ENCODE results near the gene GGPS1.
"Not testable (repeated sequence)": the region's sequence is repeated elsewhere in the genome, so short reads cannot be mapped to it uniquely, and the experiment has no call there.

The GGPS1 gene

GRCh38 chr1:235293322-235293942 lies 34.9 kb upstream of the GGPS1 start:
- Mint-ChIP-seq H3K4me3 (peak overlapping the region in 1 of 2 donors; percentile 5), H3K4me1 (ENCODE audit: low read depth in 2 of 2) (peaks cover 33 to 48% of the 10 kb centered on the region in 2 donors), H3K27ac (peak overlapping the region; percentile 1 to 44), H3K36me3 (ENCODE audit: insufficient read depth) (peaks cover 49% of the 10 kb centered on the region), H3K27me3 (no peaks in the 10 kb centered on the region), H3K9me3 (no peaks in the 10 kb centered on the region)
- no peak for DNase-seq
- ATAC-seq (replicated peaks) = no peak

- peaks cover 30 to 44% of the 10 kb centered on the region in 2 donors for H3K4me1 Mint-ChIP-seq (ENCODE audit: low read depth in 2 of 2)
- no peak overlapping the region for H3K4me3 Mint-ChIP-seq
- peaks cover 44% of the 10 kb centered on the region for H3K36me3 Mint-ChIP-seq (ENCODE audit: insufficient read depth)
- no peak for DNase-seq
- no peaks in the 10 kb centered on the region for H3K27me3 Mint-ChIP-seq
- H3K9me3 Mint-ChIP-seq = no peaks in the 10 kb centered on the region
- H3K27ac Mint-ChIP-seq = peak overlapping the region; percentile 69 to 86
- no peak for ATAC-seq (replicated peaks)
Observed at GRCh38 chr1:235295902-235296350, 32.4 kb upstream of the GGPS1 start.

- H3K9me3 Mint-ChIP-seq = no peaks in the 10 kb centered on the region
- DNase-seq = no peak
- peak overlapping the region; percentile 65 to 66 for H3K4me3 Mint-ChIP-seq
- no peaks in the 10 kb centered on the region for H3K27me3 Mint-ChIP-seq
- peak; percentile 39 for ATAC-seq (replicated peaks)
- peaks cover 31 to 43% of the 10 kb centered on the region in 2 donors for H3K4me1 Mint-ChIP-seq (ENCODE audit: low read depth in 2 of 2)
- H3K27ac Mint-ChIP-seq = peak overlapping the region; percentile 69 to 86
- H3K36me3 Mint-ChIP-seq (ENCODE audit: insufficient read depth) = peaks cover 49% of the 10 kb centered on the region
Observed at GRCh38 chr1:235296729-235297128, 31.6 kb upstream of the GGPS1 start.

- Mint-ChIP-seq H3K36me3 (ENCODE audit: insufficient read depth) (peaks cover 53% of the 10 kb centered on the region), H3K4me3 (peak overlapping the region; percentile 65 to 66), H3K27ac (peak overlapping the region; percentile 69 to 86), H3K9me3 (no peaks in the 10 kb centered on the region), H3K4me1 (ENCODE audit: low read depth in 2 of 2) (peaks cover 35 to 46% of the 10 kb centered on the region in 2 donors), H3K27me3 (no peaks in the 10 kb centered on the region)
- DNase-seq = no peak
- peak; percentile 88 for ATAC-seq (replicated peaks)
Observed at GRCh38 chr1:235297579-235297978, 30.8 kb upstream of the GGPS1 start.

- peak overlapping the region; percentile 51 to 89 for H3K27ac Mint-ChIP-seq
- H3K4me1 Mint-ChIP-seq (ENCODE audit: low read depth in 2 of 2) = peaks cover 33 to 48% of the 10 kb centered on the region in 2 donors
Observed at GRCh38 chr1:235298758-235299157, 29.6 kb upstream of the GGPS1 start.

GRCh38 chr1:235299169-235299858 lies 29.1 kb upstream of the GGPS1 start:
- peak overlapping the region; percentile 51 to 89 for H3K27ac Mint-ChIP-seq
- DNase-seq (no peak), ATAC-seq (replicated peaks) (no peak)
- peak overlapping the region; percentile 47 to 68 for H3K4me3 Mint-ChIP-seq
- peaks cover 35 to 52% of the 10 kb centered on the region in 2 donors for H3K4me1 Mint-ChIP-seq (ENCODE audit: low read depth in 2 of 2)
- H3K9me3 Mint-ChIP-seq = no peaks in the 10 kb centered on the region
- H3K36me3 Mint-ChIP-seq (ENCODE audit: insufficient read depth) = peaks cover 57% of the 10 kb centered on the region
- H3K27me3 Mint-ChIP-seq = no peaks in the 10 kb centered on the region

More at GRCh38 chr1:235298758-235299157, 29.6 kb upstream of the GGPS1 start:
- Mint-ChIP-seq H3K4me3 (peak overlapping the region; percentile 47 to 68), H3K9me3 (no peaks in the 10 kb centered on the region), H3K36me3 (ENCODE audit: insufficient read depth) (peaks cover 57% of the 10 kb centered on the region), H3K27me3 (no peaks in the 10 kb centered on the region)
- DNase-seq = no peak
- ATAC-seq (replicated peaks) = no peak

GRCh38 chr1:235302143-235302542 lies 26.2 kb upstream of the GGPS1 start:
- Mint-ChIP-seq H3K9me3 (no peaks in the 10 kb centered on the region), H3K4me3 (peak overlapping the region; percentile 29 to 41), H3K36me3 (ENCODE audit: insufficient read depth) (peaks cover 58% of the 10 kb centered on the region), H3K27ac (peak overlapping the region; percentile 87 to 88), H3K27me3 (no peaks in the 10 kb centered on the region), H3K4me1 (ENCODE audit: low read depth in 2 of 2) (peaks cover 50 to 69% of the 10 kb centered on the region in 2 donors)
- ATAC-seq (replicated peaks) = no peak
- no peak for DNase-seq

- Mint-ChIP-seq H3K36me3 (ENCODE audit: insufficient read depth) (peaks cover 66% of the 10 kb centered on the region), H3K27me3 (no peaks in the 10 kb centered on the region), H3K27ac (peak overlapping the region; percentile 82 to 88), H3K9me3 (no peaks in the 10 kb centered on the region), H3K4me1 (ENCODE audit: low read depth in 2 of 2) (peaks cover 39 to 57% of the 10 kb centered on the region in 2 donors), H3K4me3 (peak overlapping the region; percentile 46 to 64)
- ATAC-seq (replicated peaks) = peak; percentile 86
- DNase-seq = peak; percentile 26 to 37 (median 34)
Observed at GRCh38 chr1:235304549-235305451, 23.6 kb upstream of the GGPS1 start.

- H3K4me3 Mint-ChIP-seq = peak overlapping the region in 1 of 2 donors; percentile 38
Observed at GRCh38 chr1:235307158-235308124, 20.9 kb upstream of the GGPS1 start.

GRCh38 chr1:235309206-235309605 lies 19.2 kb upstream of the GGPS1 start:
- H3K27me3 Mint-ChIP-seq; H3K9me3 Mint-ChIP-seq; ATAC-seq (replicated peaks); H3K4me3 Mint-ChIP-seq; H3K27ac Mint-ChIP-seq; DNase-seq: not testable (repeated sequence)
- Mint-ChIP-seq H3K4me1 (ENCODE audit: low read depth in 2 of 2) (peaks cover 48 to 68% of the 10 kb centered on the region in 2 donors), H3K36me3 (ENCODE audit: insufficient read depth) (peaks cover 64% of the 10 kb centered on the region)

More at GRCh38 chr1:235307158-235308124, 20.9 kb upstream of the GGPS1 start:
- H3K27ac Mint-ChIP-seq = peak overlapping the region; percentile 64 to 82
- ATAC-seq (replicated peaks) = no peak
- peaks cover 70% of the 10 kb centered on the region for H3K36me3 Mint-ChIP-seq (ENCODE audit: insufficient read depth)
- no peaks in the 10 kb centered on the region for H3K27me3 Mint-ChIP-seq
- no peak for DNase-seq
- H3K4me1 Mint-ChIP-seq (ENCODE audit: low read depth in 2 of 2) = peaks cover 43 to 68% of the 10 kb centered on the region in 2 donors
- H3K9me3 Mint-ChIP-seq = no peaks in the 10 kb centered on the region

- no peak for ATAC-seq (replicated peaks)
- Mint-ChIP-seq H3K9me3 (no peaks in the 10 kb centered on the region), H3K4me1 (ENCODE audit: low read depth in 2 of 2) (peaks cover 42 to 59% of the 10 kb centered on the region in 2 donors), H3K36me3 (ENCODE audit: insufficient read depth) (peaks cover 45% of the 10 kb centered on the region), H3K4me3 (peak overlapping the region; percentile 63 to 66), H3K27me3 (no peaks in the 10 kb centered on the region), H3K27ac (peak overlapping the region; percentile 36 to 69)
- DNase-seq = no peak
Observed at GRCh38 chr1:235313262-235313661, 15.1 kb upstream of the GGPS1 start.

- peaks cover 50 to 67% of the 10 kb centered on the region in 2 donors for H3K4me1 Mint-ChIP-seq (ENCODE audit: low read depth in 2 of 2)
- no peaks in the 10 kb centered on the region for H3K27me3 Mint-ChIP-seq
- H3K4me3 Mint-ChIP-seq = peak overlapping the region; percentile 63 to 66
- H3K36me3 Mint-ChIP-seq (ENCODE audit: insufficient read depth) = peaks cover 45% of the 10 kb centered on the region
- ATAC-seq (replicated peaks) (no peak), DNase-seq (no peak)
- peak overlapping the region; percentile 36 to 69 for H3K27ac Mint-ChIP-seq
- no peaks in the 10 kb centered on the region for H3K9me3 Mint-ChIP-seq
Observed at GRCh38 chr1:235313931-235314678, 14.3 kb upstream of the GGPS1 start.

All from effector memory CD8-positive, alpha-beta T cell (primary cell).